K562 (cell line): Measurements from ENCODE around the gene CENPO. TPM values are rescaled to one million over a fixed set of nuclear protein-coding genes. Genes with fewer than 3 reads are reported as not detected.

Experiments
- ASH1L ChIP-seq: fragments of 450-650 bp; IDR thresholded peaks from 2 replicates; pipeline ENCODE4 v1.6.1; 2018; ENCODE audit warnings: borderline replicate concordance, mild to moderate bottlenecking, low read depth; ENCODE audit not compliant: partially characterized antibody
- DNMT1 ChIP-seq: fragments of 450-650 bp; IDR thresholded peaks from 2 replicates; pipeline ENCODE4 v1.6.1; 2016; ENCODE audit warnings: antibody characterized with exemption, mild to moderate bottlenecking
- GTF2E2 ChIP-seq: fragments of 200-800 bp; sonication (Bioruptor generic); IDR thresholded peaks from 2 replicates; pipeline ENCODE4 v1.6.1; 2016; ENCODE audit warnings: missing genetic modification characterization, missing compliant biosample characterization
- JUNB ChIP-seq: fragments of 450-650 bp; formaldehyde crosslinking; conservative IDR thresholded peaks from 2 replicates; pipeline ENCODE4 v1.4.0; 2020; ENCODE audit warnings: mild to moderate bottlenecking
- MCM2 ChIP-seq: fragments of 450-650 bp; IDR thresholded peaks from 2 replicates; pipeline ENCODE4 v1.6.1; 2017; ENCODE audit warnings: low read depth, mild to moderate bottlenecking
- MYNN ChIP-seq, 2 experiments: sonication (generic); formaldehyde crosslinking in 1 of 2; IDR thresholded peaks; 2 replicates each; pipeline versions ENCODE4 v1.5.0 to v1.6.1; 2016 to 2020; ENCODE audit warnings: antibody characterized with exemption in 1 of 2, missing genetic modification reagents in 1 of 2
- NONO ChIP-seq, 2 experiments: fragments of 200-400 bp in 1 of 2; fragments of 450-650 bp in 1 of 2; formaldehyde crosslinking in 1 of 2; IDR thresholded peaks; 2 replicates each; pipeline ENCODE4 v1.6.1; 2017; ENCODE audit warnings: low read depth in 2 of 2, mild to moderate bottlenecking in 2 of 2, moderate library complexity in 2 of 2, low read length in 1 of 2
- TCF3 ChIP-seq: sonication (generic); formaldehyde crosslinking; IDR thresholded peaks from 2 replicates; pipeline ENCODE4 v1.4.0; 2020; ENCODE audit warnings: mild to moderate bottlenecking, missing genetic modification reagents
- TSC22D4 ChIP-seq: fragments of 450-650 bp; IDR thresholded peaks from 2 replicates; pipeline ENCODE4 v1.6.1; 2016; ENCODE audit warnings: missing genetic modification characterization, missing biosample characterization, control low read depth
- ZBTB8A ChIP-seq: fragments of 450-650 bp; IDR thresholded peaks from 2 replicates; pipeline ENCODE4 v1.6.1; 2018; ENCODE audit warnings: mild to moderate bottlenecking, moderate library complexity; ENCODE audit not compliant: partially characterized antibody
- ZNF175 ChIP-seq: fragments of 200-800 bp; sonication (Bioruptor generic); IDR thresholded peaks from 2 replicates; pipeline ENCODE4 v1.6.1; 2016; ENCODE audit warnings: low read depth, mild to moderate bottlenecking, missing genetic modification characterization, missing compliant biosample characterization
- polyA plus RNA-seq, 8 experiments: library from polyadenylated mRNA; depleted of rRNA in 4 of 8; stranded (reverse) in 5 of 8; unstranded in 3 of 8; fragments of >200 nt; fragmentation: Nextera tagmentation in 2 of 8; fragmentation: Illumina TruSeq in 1 of 8; extraction: Ambion mirVana in 2 of 8; extraction: Trizol in 1 of 8; gene quantifications; 2 replicates each; pipeline versions ENCODE4 v1.2.1 to v1.2.3, GENCODE V29; 2011 to 2014; ENCODE audit warnings: inconsistent platforms in 1 of 8, missing spikeins in 1 of 8
- total RNA-seq, 7 experiments: library from RNA; depleted of rRNA in 6 of 7; stranded (reverse); fragments of >200 nt in 6 of 7; fragmentation: Illumina TruSeq in 2 of 7; extraction: Trizol in 2 of 7; gene quantifications; 2 replicates each; pipeline versions ENCODE4 v1.2.1 to v1.2.3, GENCODE V29; 2011 to 2021; ENCODE audit warnings: low replicate concordance in 1 of 7
- TF ChIP-seq, protein P1 (sequence below): fragments of 250-450 bp; sonication (Bioruptor Pico); IDR thresholded peaks from 2 replicates; pipeline ENCODE4 v1.4.0; 2020; ENCODE audit warnings: mild to moderate bottlenecking
- TF ChIP-seq, protein P2 (sequence below): fragments of 250-450 bp; sonication (Bioruptor Pico); IDR thresholded peaks from 2 replicates; pipeline ENCODE4 v1.8.0; 2021; ENCODE audit warnings: moderate library complexity, mild to moderate bottlenecking, inconsistent platforms

The CENPO gene
- total and polyA plus RNA-seq, 9 of the 15 experiments (the other 6 are each of a cell fraction or from before 2014, with no cell fraction given): 30.6 to 59.4 (median 38.9) TPM

DNA sequence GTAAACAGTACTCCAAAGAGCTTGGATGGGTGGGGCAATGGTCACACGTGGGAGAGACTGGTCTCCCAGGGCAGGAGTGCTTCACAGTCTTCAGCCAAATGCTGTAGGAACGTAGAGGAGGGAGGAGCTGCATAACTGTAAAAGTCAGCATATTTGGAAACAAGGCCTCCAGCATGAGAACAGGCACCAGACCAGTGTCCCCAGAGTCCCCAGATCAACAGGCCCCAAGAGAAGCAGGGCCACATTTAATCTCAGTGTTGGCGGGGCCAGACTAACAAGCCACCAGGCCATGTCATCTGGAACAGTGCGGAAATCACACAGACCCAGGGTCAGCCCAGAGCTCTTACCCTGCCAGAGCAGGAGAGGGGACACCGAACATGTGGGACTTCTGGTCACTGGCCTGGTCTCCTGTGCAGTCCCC lies 63.6 kb downstream of the CENPO start (continued):
- no peak for TF ChIP-seq NONO (IDR thresholded peaks at IDR 0.05; ENCODE audit: low read depth in 2 of 2, low read length in 1 of 2)
- TF ChIP-seq TCF3 (CRISPR knock-in tag): no peak
- no peak for TF ChIP-seq MYNN (IDR thresholded peaks at IDR 0.05)
- no peak for TF ChIP-seq MYNN (CRISPR knock-in tag; IDR thresholded peaks at IDR 0.05)
- no peak for TF ChIP-seq ZBTB8A
- no peak for TF ChIP-seq ASH1L
- TF ChIP-seq TSC22D4: no peak
- no peak for TF ChIP-seq JUNB (CRISPR knock-in tag)
- TF ChIP-seq, protein P1, sequence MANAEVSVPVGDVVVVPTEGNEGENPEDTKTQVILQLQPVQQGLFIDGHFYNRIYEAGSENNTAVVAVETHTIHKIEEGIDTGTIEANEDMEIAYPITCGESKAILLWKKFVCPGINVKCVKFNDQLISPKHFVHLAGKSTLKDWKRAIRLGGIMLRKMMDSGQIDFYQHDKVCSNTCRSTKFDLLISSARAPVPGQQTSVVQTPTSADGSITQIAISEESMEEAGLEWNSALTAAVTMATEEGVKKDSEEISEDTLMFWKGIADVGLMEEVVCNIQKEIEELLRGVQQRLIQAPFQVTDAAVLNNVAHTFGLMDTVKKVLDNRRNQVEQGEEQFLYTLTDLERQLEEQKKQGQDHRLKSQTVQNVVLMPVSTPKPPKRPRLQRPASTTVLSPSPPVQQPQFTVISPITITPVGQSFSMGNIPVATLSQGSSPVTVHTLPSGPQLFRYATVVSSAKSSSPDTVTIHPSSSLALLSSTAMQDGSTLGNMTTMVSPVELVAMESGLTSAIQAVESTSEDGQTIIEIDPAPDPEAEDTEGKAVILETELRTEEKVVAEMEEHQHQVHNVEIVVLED: no peak
- TF ChIP-seq, protein P2, sequence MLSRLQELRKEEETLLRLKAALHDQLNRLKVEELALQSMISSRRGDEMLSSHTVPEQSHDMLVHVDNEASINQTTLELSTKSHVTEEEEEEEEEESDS: no peak
- TF ChIP-seq ZNF175 (CRISPR knock-in tag): no peak
- no peak for TF ChIP-seq GTF2E2
- no peak for TF ChIP-seq MCM2
- no peak for TF ChIP-seq DNMT1
